HepG2 (cell line): Measurements from ENCODE around the gene FCHSD1. TPM values are rescaled to one million over a fixed set of nuclear protein-coding genes. Genes with fewer than 3 reads are reported as not detected.

Experiments
- ATAC-seq: fragments of 200-7000 bp; cut with Tn5 transposase; 3 replicates; pipeline ENCODE4 v1.9.1; 2020; ENCODE audit warnings: mild to moderate bottlenecking, moderate library complexity
- BruUV-seq: library from RNA; stranded (reverse); fragments of 400-500 nt; replicated peaks from 2 replicates; lab custom pipeline; 2021; lab: Mats Ljungman, UMichigan
- CTCF ChIA-PET: fragments of 300-600 bp; formaldehyde crosslinking; extraction: SDS; loops from one replicate; lab custom pipeline; 2021; ENCODE audit warnings: low total read pairs, inconsistent platforms, low intra/inter-chr PET ratio; lab: Yijun Ruan, JAX
- POLR2A ChIA-PET: fragments of 350-600 bp; sonication (Branson Sonifier 250); formaldehyde crosslinking; loops from one replicate; lab custom pipeline; 2020; ENCODE audit warnings: antibody characterized with exemption, inconsistent platforms; lab: Yijun Ruan, JAX
- DNase-seq: peaks from one replicate; pipeline ENCODE4 v3.0.0-alpha.2; 2015; ENCODE audit warnings: low spot score
- FAIRE-seq: peaks from 3 replicates; lab custom pipeline; 2011; peaks lifted over from hg19 to GRCh38; lab: Jason Lieb, UNC
- H2AFZ ChIP-seq: one replicate; pipeline ENCODE4 v1.6.1; 2011; ENCODE audit warnings: low read length, inconsistent platforms
- H3K27ac ChIP-seq: fragments of 300-600 bp; 3 replicates; pipeline ENCODE4 v1.8.0; 2011; ENCODE audit warnings: mixed run types, mild to moderate bottlenecking, mixed read lengths, low read length, inconsistent platforms; ENCODE audit not compliant: insufficient read depth; ENCODE audit errors: extremely low read length
- H3K27me3 ChIP-seq, 2 experiments: fragments of 200-600 bp in 1 of 2; 2 replicates in 1 of 2; 3 replicates in 1 of 2; pipeline versions ENCODE4 v1.6.0 to v1.8.0; 2011; ENCODE audit warnings: low read length in 2 of 2, mild to moderate bottlenecking in 2 of 2, moderate library complexity in 2 of 2, inconsistent platforms in 1 of 2; ENCODE audit not compliant: insufficient read depth in 2 of 2, control insufficient read depth in 1 of 2
- H3K36me3 ChIP-seq, 2 experiments: fragments of 200-600 bp in 1 of 2; replicated peaks in 1 of 2; 2 replicates in 1 of 2; 3 replicates in 1 of 2; pipeline versions ENCODE4 v1.5.1 to v1.8.0; 2011; ENCODE audit warnings: low read length in 2 of 2, inconsistent platforms in 1 of 2; ENCODE audit not compliant: insufficient read depth in 2 of 2, control insufficient read depth in 1 of 2
- H3K4me1 ChIP-seq: 2 replicates; pipeline ENCODE4 v1.5.1; 2012; ENCODE audit warnings: low read length, inconsistent platforms; ENCODE audit not compliant: insufficient read depth
- H3K4me2 ChIP-seq: 2 replicates; pipeline ENCODE4 v1.6.0; 2011; ENCODE audit warnings: low read depth, low read length, inconsistent platforms
- H3K4me3 ChIP-seq, 3 experiments: fragments of 200-600 bp in 1 of 3; sonication (generic), shearing (Covaris generic) in 1 of 3; replicated peaks in 1 of 3; 2 replicates each; pipeline ENCODE4 v1.5.1; 2011 to 2016; ENCODE audit warnings: low read length in 3 of 3, inconsistent platforms in 2 of 3, low read depth in 2 of 3, mild to moderate bottlenecking in 2 of 3, control low read depth in 1 of 3, mixed read lengths in 1 of 3; ENCODE audit not compliant: insufficient read depth in 1 of 3
- H3K79me2 ChIP-seq: one replicate; pipeline ENCODE4 v1.6.1; 2011; ENCODE audit warnings: low read length, inconsistent platforms; ENCODE audit not compliant: insufficient read depth
- H3K9ac ChIP-seq: 2 replicates; pipeline ENCODE4 v1.6.0; 2011; ENCODE audit warnings: mild to moderate bottlenecking, low read depth, low read length, inconsistent platforms; ENCODE audit not compliant: insufficient read depth
- H3K9me3 ChIP-seq: 2 replicates; pipeline ENCODE4 v1.5.1; 2012; ENCODE audit warnings: mild to moderate bottlenecking, low read length
- H4K20me1 ChIP-seq: 2 replicates; pipeline ENCODE4 v1.6.0; 2011; ENCODE audit warnings: inconsistent platforms, mild to moderate bottlenecking, low read length, moderate library complexity; ENCODE audit not compliant: insufficient read depth
- ARNT2 ChIP-seq: sonication (generic); formaldehyde crosslinking; IDR thresholded peaks from 2 replicates; pipeline ENCODE4 v1.8.0; 2022; ENCODE audit warnings: mild to moderate bottlenecking, low read depth, missing genetic modification reagents, moderate library complexity
- BCL6 ChIP-seq: IDR thresholded peaks from 2 replicates; pipeline ENCODE4 v1.6.1; 2016; ENCODE audit warnings: missing genetic modification reagents, missing compliant biosample characterization
- CEBPB ChIP-seq: IDR thresholded peaks from 2 replicates; pipeline ENCODE4 v1.6.1; 2011; ENCODE audit warnings: low read depth, low read length, improper control_type of control experiment, borderline replicate concordance
- CHCHD3 ChIP-seq: sonication (generic); formaldehyde crosslinking; IDR thresholded peaks from 2 replicates; pipeline ENCODE4 v1.8.0; 2022; ENCODE audit warnings: mild to moderate bottlenecking, missing genetic modification reagents, moderate library complexity
- DNMT3B ChIP-seq: conservative IDR thresholded peaks from 2 replicates; pipeline ENCODE4 v1.6.1; 2016; ENCODE audit warnings: missing biosample characterization, control low read depth
- GABPB1 ChIP-seq: IDR thresholded peaks from 2 replicates; pipeline ENCODE4 v1.6.1; 2016; ENCODE audit warnings: mild to moderate bottlenecking, missing genetic modification reagents, moderate library complexity, missing compliant biosample characterization
- GATAD2A ChIP-seq: IDR thresholded peaks from 2 replicates; pipeline ENCODE4 v1.6.1; 2016
- HNRNPLL ChIP-seq: fragments of 200-400 bp; formaldehyde crosslinking; IDR thresholded peaks from 2 replicates; pipeline ENCODE4 v1.6.1; 2017; ENCODE audit warnings: mild to moderate bottlenecking, low read depth, low read length; ENCODE audit not compliant: poor library complexity, severe bottlenecking
- HOXA9 ChIP-seq: sonication (generic); formaldehyde crosslinking; IDR thresholded peaks from 2 replicates; pipeline ENCODE4 v1.8.1; 2022; ENCODE audit warnings: missing genetic modification reagents, mild to moderate bottlenecking, moderate library complexity, borderline replicate concordance
- KDM2A ChIP-seq: sonication (generic); formaldehyde crosslinking; IDR thresholded peaks from 2 replicates; pipeline ENCODE4 v1.4.0; 2020; ENCODE audit warnings: low read depth, missing genetic modification reagents, borderline replicate concordance
- MED8 ChIP-seq: sonication (generic); formaldehyde crosslinking; IDR thresholded peaks from 2 replicates; pipeline ENCODE4 v1.8.1; 2023; ENCODE audit warnings: mild to moderate bottlenecking, missing genetic modification reagents; ENCODE audit not compliant: insufficient replicate concordance
- NRL ChIP-seq: sonication (generic); formaldehyde crosslinking; IDR thresholded peaks from 2 replicates; pipeline ENCODE4 v1.5.0; 2020; ENCODE audit warnings: missing genetic modification reagents, mild to moderate bottlenecking, moderate library complexity, borderline replicate concordance
- SRY ChIP-seq: sonication (generic); formaldehyde crosslinking; IDR thresholded peaks from 2 replicates; pipeline ENCODE4 v1.8.0; 2022; ENCODE audit warnings: mild to moderate bottlenecking, missing genetic modification reagents
- ZFY ChIP-seq: sonication (generic); formaldehyde crosslinking; IDR thresholded peaks from 2 replicates; pipeline ENCODE4 v1.4.0; 2020; ENCODE audit warnings: missing genetic modification reagents
- ZNF777 ChIP-seq: sonication (generic); formaldehyde crosslinking; IDR thresholded peaks from 2 replicates; pipeline ENCODE4 v1.4.0; 2020; ENCODE audit warnings: missing genetic modification reagents
- WGBS: methylation state at CpG from one replicate; pipeline ENCODE4 v1.1.6; 2017; ENCODE audit warnings: low lambda C conversion rate; 5-methylcytosine and 5-hydroxymethylcytosine counted together
- in situ Hi-C: cut with HindIII; loops from 2 replicates; pipeline ENCODE4 v1.10.0; 2017; ENCODE audit warnings: low pct_unique_long_range_greater_than_20kb; ENCODE audit not compliant: extremely low pct_ligation_motif_present
- intact Hi-C: fragments of 100-400 bp; cut with micrococcal nuclease; formaldehyde crosslinking; loops from one replicate; pipeline ENCODE4 v1.10.0; 2022; ENCODE audit not compliant: unreplicated experiment
- polyA plus RNA-seq, 8 experiments: library from polyadenylated mRNA; depleted of rRNA in 3 of 8; stranded (reverse) in 7 of 8; unstranded in 1 of 8; fragments of >200 nt; fragmentation: Illumina TruSeq in 4 of 8; extraction: Trizol in 4 of 8; gene quantifications; 2 replicates each; pipeline versions ENCODE4 v1.2.1 to v1.2.3, GENCODE V29; 2011 to 2016; ENCODE audit warnings: low read depth in 4 of 8, missing spikeins in 1 of 8, mixed read lengths in 1 of 8; ENCODE audit not compliant: insufficient read depth in 1 of 8
- total RNA-seq, 5 experiments: library from RNA; depleted of rRNA; stranded (reverse); fragments of >200 nt; fragmentation: Illumina TruSeq; extraction: Trizol; gene quantifications; 2 replicates each; pipeline ENCODE4 v1.2.3, GENCODE V29; 2016; ENCODE audit warnings: low read depth in 1 of 5
- TF ChIP-seq, protein P1 (sequence below): sonication (generic); formaldehyde crosslinking; IDR thresholded peaks from 2 replicates; pipeline ENCODE4 v1.4.0; 2020; ENCODE audit warnings: missing genetic modification reagents
- TF ChIP-seq, protein P2 (sequence below): sonication (generic); formaldehyde crosslinking; IDR thresholded peaks from 2 replicates; pipeline ENCODE4 v1.4.0; 2020; ENCODE audit warnings: mild to moderate bottlenecking, missing genetic modification reagents

FCHSD1 gene
- total and polyA plus RNA-seq, 2 of the 13 experiments (the other 11 are each of a cell fraction or from before 2014, with no cell fraction given): 5.5 to 15.4 TPM

DNA sequence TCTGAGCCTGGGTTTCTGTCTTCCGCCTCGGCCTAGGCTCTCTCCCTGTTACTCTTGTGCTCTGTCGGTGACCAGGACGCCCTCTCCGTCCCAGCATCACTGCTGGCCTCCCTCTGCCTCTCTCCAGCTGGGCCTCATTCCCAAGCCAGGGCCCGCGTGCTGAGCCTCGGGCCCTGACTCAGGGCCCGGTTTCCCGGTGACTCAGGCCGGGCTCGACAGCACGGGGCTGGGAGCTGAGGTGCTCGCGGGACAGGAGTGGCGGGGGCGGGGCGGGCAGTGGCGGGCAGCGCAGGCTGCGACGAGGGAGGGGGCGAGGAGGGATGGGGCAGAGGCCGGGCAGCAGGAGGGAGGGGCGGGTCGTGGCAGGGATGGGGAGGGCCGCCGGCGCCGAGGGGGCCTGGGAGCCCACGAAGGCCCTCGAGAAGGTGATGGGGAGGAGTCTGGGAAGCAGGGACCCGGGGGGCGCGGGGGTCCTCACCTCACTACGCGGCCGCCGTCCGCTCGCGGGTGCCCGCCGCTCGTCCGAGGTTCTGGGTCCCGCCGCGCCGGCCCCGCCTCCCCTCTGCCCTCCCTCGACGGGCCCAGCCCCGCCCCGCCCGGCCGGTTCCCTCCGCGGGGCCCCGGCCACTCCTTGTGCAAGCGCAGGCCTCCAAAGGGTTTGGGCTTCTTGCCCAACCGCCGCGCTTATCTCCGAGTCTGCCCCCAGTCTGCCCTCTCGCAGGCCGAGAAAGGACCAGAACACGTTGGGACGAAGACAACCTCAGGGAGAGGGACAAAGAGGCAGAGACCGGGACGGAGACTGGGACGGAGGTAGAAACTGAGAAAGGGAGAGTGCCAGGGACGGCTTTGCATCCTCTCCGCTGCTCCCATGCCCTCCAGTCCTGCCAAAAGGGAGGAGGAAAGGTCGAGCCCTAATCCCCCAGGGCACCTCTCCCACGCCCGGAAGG, 30.8 kb upstream of the FCHSD1 start, which contains the start of gene ARAP3:
Gene ARAP3 (minus strand): TSS at position 536 of the 947 bp plus-strand sequence. CDS start 1,744 bp downstream, outside the sequence.
- FAIRE-seq (no peak), DNase-seq (peak; percentile 9), ATAC-seq (peak; percentile 74)
- Histone ChIP-seq H4K20me1 (no peaks in the 10 kb centered on the region), H3K4me2 (peak within 1 kb of the TSS; percentile 61), H3K9me3 (no peaks in the 10 kb centered on the region), H3K36me3 (no peaks in the 10 kb centered on the region), H3K79me2 (no peaks in the 10 kb centered on the region), H3K4me3 (peak within 1 kb of the TSS; percentile 26 to 57 (median 45); a peak in 4 of 6 replicates), H3K4me1 (peaks cover 20% of the 10 kb centered on the region), H3K9ac (no peak within 1 kb of the TSS), H3K27me3 (peaks cover 0 to 22% of the 10 kb centered on the region in 2 experiments; a peak in 3 of 5 replicates), H3K27ac (no peak within 1 kb of the TSS), H2AFZ (no peak within 1 kb of the TSS)
- intact Hi-C loops: no loop called here
- no TSS peak for BruUV-seq
- ChIA-PET CTCF (no interaction called here), POLR2A (no interaction called here)
- in situ Hi-C loops: loop anchor here (25.0 kb wide), 1 partner anchor 455 kb away; no protein-coding TSS in a partner anchor
- WGBS: 11% methylated on average over 27 of the region's 77 CpGs
- TF ChIP-seq KDM2A (CRISPR knock-in tag) (peak; percentile 38; the same call in 1 of the 2 replicates), BCL6 (CRISPR knock-in tag) (0 out of 2 replicates have a peak, but pooled peaks have one; percentile 11), HNRNPLL (peak; percentile 33), ARNT2 (CRISPR knock-in tag) (peak; percentile 53; the same call in 1 of the 2 replicates), GABPB1 (CRISPR knock-in tag) (peak; percentile 19; the same call in 1 of the 2 replicates), CEBPB (peak; percentile 64; the same call in 1 of the 2 replicates), CHCHD3 (CRISPR knock-in tag) (0 out of 2 replicates have a peak, but pooled peaks have one; percentile 46), ZNF777 (CRISPR knock-in tag) (peak; percentile 78), HOXA9 (CRISPR knock-in tag) (no peak), SRY (CRISPR knock-in tag) (no peak), MED8 (CRISPR knock-in tag) (no peak), ZFY (CRISPR knock-in tag) (0 out of 2 replicates have a peak, but pooled peaks have one; percentile 45), GATAD2A (0 out of 2 replicates have a peak, but pooled peaks have one; percentile 15), NRL (CRISPR knock-in tag) (0 out of 2 replicates have a peak, but pooled peaks have one; percentile 17), DNMT3B (CRISPR knock-in tag) (peak; percentile 50; the same call in 1 of the 2 replicates)
- TF ChIP-seq, protein P1, sequence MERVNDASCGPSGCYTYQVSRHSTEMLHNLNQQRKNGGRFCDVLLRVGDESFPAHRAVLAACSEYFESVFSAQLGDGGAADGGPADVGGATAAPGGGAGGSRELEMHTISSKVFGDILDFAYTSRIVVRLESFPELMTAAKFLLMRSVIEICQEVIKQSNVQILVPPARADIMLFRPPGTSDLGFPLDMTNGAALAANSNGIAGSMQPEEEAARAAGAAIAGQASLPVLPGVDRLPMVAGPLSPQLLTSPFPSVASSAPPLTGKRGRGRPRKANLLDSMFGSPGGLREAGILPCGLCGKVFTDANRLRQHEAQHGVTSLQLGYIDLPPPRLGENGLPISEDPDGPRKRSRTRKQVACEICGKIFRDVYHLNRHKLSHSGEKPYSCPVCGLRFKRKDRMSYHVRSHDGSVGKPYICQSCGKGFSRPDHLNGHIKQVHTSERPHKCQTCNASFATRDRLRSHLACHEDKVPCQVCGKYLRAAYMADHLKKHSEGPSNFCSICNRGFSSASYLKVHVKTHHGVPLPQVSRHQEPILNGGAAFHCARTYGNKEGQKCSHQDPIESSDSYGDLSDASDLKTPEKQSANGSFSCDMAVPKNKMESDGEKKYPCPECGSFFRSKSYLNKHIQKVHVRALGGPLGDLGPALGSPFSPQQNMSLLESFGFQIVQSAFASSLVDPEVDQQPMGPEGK (CRISPR knock-in tag): peak; percentile 66; the same call in 1 of the 2 replicates
- TF ChIP-seq, protein P2, sequence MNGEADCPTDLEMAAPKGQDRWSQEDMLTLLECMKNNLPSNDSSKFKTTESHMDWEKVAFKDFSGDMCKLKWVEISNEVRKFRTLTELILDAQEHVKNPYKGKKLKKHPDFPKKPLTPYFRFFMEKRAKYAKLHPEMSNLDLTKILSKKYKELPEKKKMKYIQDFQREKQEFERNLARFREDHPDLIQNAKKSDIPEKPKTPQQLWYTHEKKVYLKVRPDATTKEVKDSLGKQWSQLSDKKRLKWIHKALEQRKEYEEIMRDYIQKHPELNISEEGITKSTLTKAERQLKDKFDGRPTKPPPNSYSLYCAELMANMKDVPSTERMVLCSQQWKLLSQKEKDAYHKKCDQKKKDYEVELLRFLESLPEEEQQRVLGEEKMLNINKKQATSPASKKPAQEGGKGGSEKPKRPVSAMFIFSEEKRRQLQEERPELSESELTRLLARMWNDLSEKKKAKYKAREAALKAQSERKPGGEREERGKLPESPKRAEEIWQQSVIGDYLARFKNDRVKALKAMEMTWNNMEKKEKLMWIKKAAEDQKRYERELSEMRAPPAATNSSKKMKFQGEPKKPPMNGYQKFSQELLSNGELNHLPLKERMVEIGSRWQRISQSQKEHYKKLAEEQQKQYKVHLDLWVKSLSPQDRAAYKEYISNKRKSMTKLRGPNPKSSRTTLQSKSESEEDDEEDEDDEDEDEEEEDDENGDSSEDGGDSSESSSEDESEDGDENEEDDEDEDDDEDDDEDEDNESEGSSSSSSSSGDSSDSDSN (CRISPR knock-in tag): peak; percentile 73; the same call in 1 of the 2 replicates
